Thoracic aorta (tissue), 2 donors: Measurements from ENCODE around the gene SPO11. TPM values are rescaled to one million over a fixed set of nuclear protein-coding genes. Genes with fewer than 3 reads are reported as not detected.
A peak's percentile ranks its signal among the peaks of the same experiment; 100 is the strongest.
"Not testable (repeated sequence)": the region's sequence is repeated elsewhere in the genome, so short reads cannot be mapped to it uniquely, and the experiment has no call there.

ENCODE experiments used
- ATAC-seq: fragments of 150-250 bp; one replicate; pipeline ENCODE4 v1.8.0; 2017; ENCODE audit warnings: low read depth; ENCODE audit not compliant: insufficient number of reproducible peaks, low FRiP score
- DNase-seq: peaks from one replicate; pipeline ENCODE4 v3.0.0-alpha.2; 2020; ENCODE audit warnings: low spot score
- H3K27ac ChIP-seq, 2 donors: fragments of 200-600 bp; sonication (generic); 1 replicate in 1 of 2; 2 replicates in 1 of 2; pipeline ENCODE4 v1.5.1; 2016; ENCODE audit warnings: mild to moderate bottlenecking in 2 of 2, moderate library complexity in 2 of 2
- H3K27me3 ChIP-seq: fragments of 200-600 bp; sonication (generic); replicated peaks from 2 replicates; pipeline ENCODE4 v1.6.0; 2016; ENCODE audit warnings: mild to moderate bottlenecking; ENCODE audit not compliant: insufficient read depth
- H3K36me3 ChIP-seq: fragments of 200-600 bp; sonication (generic); one replicate; pipeline ENCODE4 v1.5.1; 2016
- H3K4me1 ChIP-seq, 2 donors: fragments of 200-600 bp; sonication (generic); 1 replicate in 1 of 2; 2 replicates in 1 of 2; pipeline versions ENCODE4 v1.5.1 to v1.6.0; 2016; ENCODE audit warnings: low read depth in 2 of 2, mild to moderate bottlenecking in 1 of 2; ENCODE audit not compliant: control insufficient read depth in 1 of 2
- H3K4me3 ChIP-seq: fragments of 200-600 bp; sonication (generic); 2 replicates; pipeline ENCODE4 v1.5.1; 2016; ENCODE audit warnings: mild to moderate bottlenecking
- H3K9me3 ChIP-seq: fragments of 200-600 bp; sonication (generic); 2 replicates; pipeline ENCODE4 v1.5.1; 2016
- total RNA-seq, 2 donors: library from RNA; depleted of rRNA; stranded (reverse); fragments of >200 nt; gene quantifications; one replicate each; pipeline versions ENCODE4 v1.1.0 to v1.2.3, GENCODE V29; 2016
- TF ChIP-seq, protein P1 (sequence below): fragments of 200-600 bp; sonication (generic); IDR thresholded peaks from one replicate; pipeline ENCODE4 v1.5.1; 2019; ENCODE audit warnings: antibody characterized with exemption

The SPO11 gene
- total RNA-seq, 2 donors from 2014 or later, result not detected

DNA sequence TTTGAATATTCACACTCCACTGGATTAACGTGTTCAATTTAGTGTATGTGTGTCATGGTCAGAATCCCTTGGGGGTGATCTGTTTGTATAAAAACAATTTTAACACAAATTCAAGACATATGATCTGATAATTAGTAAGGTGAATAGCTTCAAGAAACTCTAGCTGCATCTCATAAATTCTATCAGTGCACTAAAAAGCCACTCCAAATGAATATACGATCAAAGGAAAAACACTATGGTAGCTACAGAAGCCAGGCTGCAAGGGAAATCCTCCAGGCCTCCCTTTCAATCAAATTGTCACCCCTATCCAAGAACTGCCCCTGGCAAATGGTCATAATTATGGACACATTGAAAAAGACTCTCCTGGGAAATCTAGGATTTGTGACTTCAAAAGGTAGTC lies 12.1 kb downstream of the SPO11 start:
- H3K27me3 ChIP-seq, result no peaks in the 10 kb centered on the region

DNA sequence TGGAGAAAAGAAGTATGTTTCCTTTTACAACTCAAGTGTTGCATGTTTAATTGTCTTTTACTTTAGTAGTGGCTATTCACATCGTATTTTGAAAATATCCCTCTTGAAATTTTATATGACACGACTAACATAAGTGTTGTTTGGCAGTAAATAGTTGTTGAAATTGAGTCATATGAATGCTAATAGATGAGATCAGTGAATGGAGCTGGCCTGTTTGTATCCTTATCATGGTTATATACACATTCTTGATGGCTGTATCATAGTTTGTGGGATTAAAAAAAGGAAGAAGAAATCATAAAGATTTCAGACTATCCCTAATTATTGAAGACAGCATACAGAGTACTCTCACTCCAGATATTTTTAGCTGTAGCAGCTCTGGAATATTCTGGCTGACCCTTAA lies 13.2 kb downstream of the SPO11 start:
- Histone ChIP-seq H3K4me1 (no peaks in the 10 kb centered on the region), H3K36me3 (no peaks in the 10 kb centered on the region), H3K27ac (no peak overlapping the region), H3K27me3 (no peaks in the 10 kb centered on the region), H3K9me3 (no peaks in the 10 kb centered on the region), H3K4me3 (no peak overlapping the region)
- ATAC-seq (no peak), DNase-seq (no peak)
- TF ChIP-seq, protein P1, sequence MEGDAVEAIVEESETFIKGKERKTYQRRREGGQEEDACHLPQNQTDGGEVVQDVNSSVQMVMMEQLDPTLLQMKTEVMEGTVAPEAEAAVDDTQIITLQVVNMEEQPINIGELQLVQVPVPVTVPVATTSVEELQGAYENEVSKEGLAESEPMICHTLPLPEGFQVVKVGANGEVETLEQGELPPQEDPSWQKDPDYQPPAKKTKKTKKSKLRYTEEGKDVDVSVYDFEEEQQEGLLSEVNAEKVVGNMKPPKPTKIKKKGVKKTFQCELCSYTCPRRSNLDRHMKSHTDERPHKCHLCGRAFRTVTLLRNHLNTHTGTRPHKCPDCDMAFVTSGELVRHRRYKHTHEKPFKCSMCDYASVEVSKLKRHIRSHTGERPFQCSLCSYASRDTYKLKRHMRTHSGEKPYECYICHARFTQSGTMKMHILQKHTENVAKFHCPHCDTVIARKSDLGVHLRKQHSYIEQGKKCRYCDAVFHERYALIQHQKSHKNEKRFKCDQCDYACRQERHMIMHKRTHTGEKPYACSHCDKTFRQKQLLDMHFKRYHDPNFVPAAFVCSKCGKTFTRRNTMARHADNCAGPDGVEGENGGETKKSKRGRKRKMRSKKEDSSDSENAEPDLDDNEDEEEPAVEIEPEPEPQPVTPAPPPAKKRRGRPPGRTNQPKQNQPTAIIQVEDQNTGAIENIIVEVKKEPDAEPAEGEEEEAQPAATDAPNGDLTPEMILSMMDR, result no peak

More for the DNA sequence above, 12.1 kb downstream of the SPO11 start:
- H3K36me3 ChIP-seq, result no peaks in the 10 kb centered on the region
- no peaks in the 10 kb centered on the region for H3K4me1 ChIP-seq
- H3K27ac ChIP-seq, result no peak overlapping the region
- no peak overlapping the region for H3K4me3 ChIP-seq
- H3K9me3 ChIP-seq, result no peaks in the 10 kb centered on the region
- DNase-seq, result no peak
- TF ChIP-seq, protein P1, result no peak
- no peak for ATAC-seq

DNA sequence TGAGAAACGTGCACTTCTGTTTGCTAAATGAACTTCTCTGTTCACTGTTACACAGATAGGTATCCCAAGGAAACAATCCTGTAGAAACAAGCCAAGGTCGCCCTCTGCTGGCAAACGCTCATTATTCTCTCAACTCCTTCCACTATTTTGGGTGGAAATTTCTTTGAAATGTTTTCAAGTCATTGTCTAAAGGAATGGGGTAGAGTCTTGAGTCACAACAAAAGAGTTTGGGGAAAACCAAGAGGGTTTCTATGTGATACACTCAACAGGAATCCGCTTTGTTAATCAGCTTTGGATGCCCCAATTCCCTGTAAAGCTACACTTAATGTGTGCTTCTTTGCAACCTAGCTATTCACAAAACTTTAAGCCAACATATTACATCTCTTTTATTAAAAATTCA lies 16.9 kb downstream of the SPO11 start:
- ATAC-seq (no peak), DNase-seq (no peak)

DNA sequence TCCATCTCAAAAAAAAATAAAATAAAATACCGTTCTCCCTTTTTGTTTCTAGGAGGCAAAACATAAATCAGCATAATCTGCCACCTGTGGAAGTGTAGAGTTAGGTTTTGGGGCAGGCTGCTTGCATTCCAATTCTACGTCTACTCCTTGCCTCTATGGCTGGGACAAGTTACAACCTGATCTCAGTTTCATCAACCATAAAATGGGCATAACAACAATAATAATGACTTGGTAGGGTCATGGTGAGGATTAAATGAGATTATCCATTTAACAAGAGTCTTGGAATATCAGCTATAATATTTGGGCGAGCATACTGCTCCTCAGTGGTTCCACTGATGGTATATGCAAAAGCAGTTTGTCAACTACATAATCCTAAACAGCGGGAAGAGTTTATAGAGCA lies 17.8 kb downstream of the SPO11 start:
- Histone ChIP-seq H3K4me3 (no peak overlapping the region), H3K27ac (no peak overlapping the region), H3K36me3 (no peaks in the 10 kb centered on the region), H3K9me3 (no peaks in the 10 kb centered on the region), H3K4me1 (peaks cover 5 to 8% of the 10 kb centered on the region in 2 donors), H3K27me3 (no peaks in the 10 kb centered on the region)
- TF ChIP-seq, protein P1, result no peak
- ATAC-seq (no peak), DNase-seq (no peak)

More for the DNA sequence above, 16.9 kb downstream of the SPO11 start:
- Histone ChIP-seq H3K36me3 (no peaks in the 10 kb centered on the region), H3K4me3 (no peak overlapping the region), H3K27me3 (no peaks in the 10 kb centered on the region), H3K4me1 (no peaks in the 10 kb centered on the region), H3K9me3 (no peaks in the 10 kb centered on the region), H3K27ac (no peak overlapping the region)
- TF ChIP-seq, protein P1, result peak; percentile 62

DNA sequence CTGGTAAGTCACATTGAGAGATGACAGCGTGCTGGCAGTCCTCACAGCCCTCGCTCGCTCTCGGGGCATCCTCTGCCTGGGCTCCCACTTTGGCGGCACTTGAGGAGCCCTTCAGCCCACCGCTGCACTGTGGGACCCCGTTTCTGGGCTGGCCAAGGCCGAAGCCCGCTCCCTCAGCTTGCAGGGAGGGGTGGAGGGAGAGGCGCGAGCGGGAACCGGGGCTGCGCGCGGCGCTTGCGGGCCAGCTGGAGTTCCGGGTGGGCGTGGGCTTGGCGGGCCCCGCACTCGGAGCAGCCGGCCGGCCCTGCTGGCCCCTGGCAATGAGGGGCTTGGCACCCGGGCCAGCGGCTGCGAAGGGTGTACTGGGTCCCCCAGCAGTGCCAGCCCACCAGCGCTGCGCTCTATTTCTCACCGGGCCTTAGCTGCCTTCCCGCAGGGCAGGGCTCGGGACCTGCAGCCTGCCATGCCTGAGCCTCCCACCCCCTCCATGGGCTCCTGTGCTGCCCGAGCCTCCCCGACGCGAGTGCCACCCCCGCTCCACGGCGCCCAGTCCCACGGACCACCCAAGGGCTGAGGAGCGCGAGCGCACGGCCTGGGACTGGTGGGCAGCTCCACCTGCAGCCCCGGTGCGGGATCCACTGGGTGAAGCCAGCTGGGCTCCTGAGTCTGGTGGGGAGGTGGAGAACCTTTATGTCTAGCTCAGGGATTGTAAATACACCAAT lies 18.8 kb downstream of the SPO11 start:
- not testable (repeated sequence) for H3K27me3 ChIP-seq, DNase-seq, ATAC-seq, H3K27ac ChIP-seq, H3K9me3 ChIP-seq, H3K4me3 ChIP-seq, H3K36me3 ChIP-seq
- H3K4me1 ChIP-seq, result peaks cover 5 to 11% of the 10 kb centered on the region in 2 donors

DNA sequence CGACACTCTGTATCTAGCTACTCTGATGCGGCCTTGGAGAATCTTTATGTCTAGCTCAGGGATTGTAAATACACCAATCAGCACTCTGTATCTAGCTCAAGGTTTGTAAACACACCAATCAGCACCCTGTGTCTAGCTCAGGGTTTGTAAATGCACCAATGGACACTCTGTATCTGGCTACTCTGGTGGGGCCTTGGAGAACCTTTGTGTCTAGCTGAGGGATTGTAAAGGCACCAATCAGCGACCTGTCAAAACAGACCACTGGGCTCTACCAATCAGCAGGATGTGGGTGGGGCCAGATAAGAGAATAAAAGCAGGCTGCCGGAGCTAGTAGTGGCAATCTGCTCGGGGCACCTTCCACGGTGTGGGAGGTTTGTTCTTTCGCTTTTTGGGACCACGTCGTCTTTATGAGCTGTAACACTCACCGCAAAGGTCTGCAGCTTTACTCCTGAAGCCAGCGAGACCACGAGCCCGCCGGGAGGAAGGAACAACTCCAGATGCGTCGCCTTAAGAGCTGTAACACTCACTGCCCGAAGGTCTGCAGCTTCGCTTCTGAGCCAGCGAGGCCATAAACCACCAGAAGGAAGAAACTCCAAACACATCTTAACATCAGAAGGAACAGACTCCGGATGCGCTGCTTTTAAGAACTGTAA lies 19.4 kb downstream of the SPO11 start:
- DNase-seq, ATAC-seq, H3K27me3 ChIP-seq, H3K27ac ChIP-seq, H3K9me3 ChIP-seq, H3K36me3 ChIP-seq, H3K4me3 ChIP-seq: not testable (repeated sequence)
- H3K4me1 ChIP-seq, result peaks cover 5 to 11% of the 10 kb centered on the region in 2 donors
